SK-N-SH treated with all-trans-retinoic acid at 6 μM for 48 hours (cell line): ENCODE measurements around the gene SEC23A.

Experiments used
- ARNTL ChIP-seq: fragments of 450-650 bp; formaldehyde crosslinking; IDR thresholded peaks from 2 replicates; pipeline ENCODE4 v1.5.0; 2020; ENCODE audit warnings: low read depth, mild to moderate bottlenecking, moderate library complexity, borderline replicate concordance
- BACH2 ChIP-seq: fragments of 250-450 bp; sonication (Bioruptor Pico); IDR thresholded peaks from 2 replicates; pipeline ENCODE4 v1.9.0; 2021; ENCODE audit warnings: mild to moderate bottlenecking, borderline replicate concordance
- CREB5 ChIP-seq: fragments of 250-450 bp; sonication (Bioruptor Pico); IDR thresholded peaks from 2 replicates; pipeline ENCODE4 v1.5.1; 2020; ENCODE audit warnings: low read depth, mild to moderate bottlenecking, moderate library complexity
- OSR1 ChIP-seq: fragments of 250-450 bp; sonication (Bioruptor Pico); IDR thresholded peaks from 2 replicates; pipeline ENCODE4 v1.8.0; 2022; ENCODE audit warnings: moderate library complexity, mild to moderate bottlenecking, inconsistent platforms
- PATZ1 ChIP-seq: fragments of 250-450 bp; sonication (Bioruptor Pico); IDR thresholded peaks from 2 replicates; pipeline ENCODE4 v1.8.0; 2020; ENCODE audit warnings: mild to moderate bottlenecking, moderate library complexity, borderline replicate concordance
- ZC3H10 ChIP-seq: fragments of 250-450 bp; sonication (Bioruptor Pico); IDR thresholded peaks from 2 replicates; pipeline ENCODE4 v1.5.1; 2021; ENCODE audit warnings: mild to moderate bottlenecking, moderate library complexity
- ZFP30 ChIP-seq: fragments of 450-650 bp; formaldehyde crosslinking; IDR thresholded peaks from 2 replicates; pipeline ENCODE4 v1.5.0; 2022; ENCODE audit warnings: mild to moderate bottlenecking, moderate library complexity
- ZNF8 ChIP-seq: fragments of 450-650 bp; formaldehyde crosslinking; IDR thresholded peaks from 2 replicates; pipeline ENCODE4 v1.5.0; 2020; ENCODE audit warnings: mild to moderate bottlenecking, moderate library complexity

GRCh38 chr14:39140170-39140569 is 37.1 kb upstream of the SEC23A start:
- TF ChIP-seq PATZ1 (CRISPR knock-in tag) (no peak), BACH2 (CRISPR knock-in tag) (no peak), ZC3H10 (CRISPR knock-in tag) (no peak), OSR1 (CRISPR knock-in tag) (no peak), CREB5 (CRISPR knock-in tag) (no peak), ZFP30 (CRISPR knock-in tag) (no peak), ARNTL (CRISPR knock-in tag) (no peak), ZNF8 (no peak)
